ENCODE data around the gene NYAP1. TPM values are rescaled to one million over a fixed set of nuclear protein-coding genes. Genes with fewer than 3 reads are reported as not detected.

Gene NYAP1
- polyA plus RNA-seq, 1 donor (not counting 4 experiments of a cell fraction or from before 2014, with no cell fraction given): 0.16 TPM

GRCh38 chr7:100465702-100466311 lies 17.9 kb upstream of the NYAP1 start:
- no peak overlapping the region for H2AFZ ChIP-seq (ENCODE audit: control insufficient read depth, low read length)
- dilution Hi-C loops (cut with MboI; ENCODE audit: extremely low pct_ligation_motif_present, low sequenced_read_pairs): no loop called here
- no peak overlapping the region for H3K27ac ChIP-seq (ENCODE audit: control insufficient read depth, insufficient read depth, low read length)
- peaks cover 11 to 18% of the 10 kb centered on the region in 2 experiments for H3K36me3 ChIP-seq (ENCODE audit: control insufficient read depth in 2 of 2, extremely low read depth in 1 of 2, insufficient read depth in 2 of 2, low read length in 2 of 2)
- no peaks in the 10 kb centered on the region for H3K9me3 ChIP-seq (ENCODE audit: control insufficient read depth, low read depth, low read length)
- no peaks in the 10 kb centered on the region for H4K20me1 ChIP-seq (ENCODE audit: control insufficient read depth, extremely low read depth, insufficient read depth, low read length)
- H3K79me2 ChIP-seq (ENCODE audit: control insufficient read depth, insufficient read depth, low read length): no peaks in the 10 kb centered on the region
- no peaks in the 10 kb centered on the region for H3K9me1 ChIP-seq (ENCODE audit: control insufficient read depth, extremely low read depth, insufficient read depth, low read length)
- H3K4me3 ChIP-seq (ENCODE audit: control insufficient read depth in 2 of 3, extremely low read depth in 1 of 3, insufficient read depth in 2 of 3, low read depth in 1 of 3, low read length in 3 of 3): no peak overlapping the region
- no peaks in the 10 kb centered on the region for H3K27me3 ChIP-seq (ENCODE audit: control insufficient read depth, extremely low read depth, insufficient read depth, low read length)
- no peak overlapping the region for H3K9ac ChIP-seq (ENCODE audit: control insufficient read depth, extremely low read depth, insufficient read depth, low read length)
- FAIRE-seq (no peak), DNase-seq (ENCODE audit: low read depth, low spot score) (no peak)
- no peak overlapping the region for H3K4me2 ChIP-seq (ENCODE audit: control insufficient read depth, extremely low read depth, insufficient read depth, low read depth, low read length)
- H3K4me1 ChIP-seq (ENCODE audit: control insufficient read depth, extremely low read depth, insufficient read depth, low read length): no peaks in the 10 kb centered on the region
- TF ChIP-seq CTCF (optimal IDR thresholded peaks at IDR 0.05 in 1 of 3, IDR thresholded peaks at IDR 0.05 in 1 of 3, conservative IDR thresholded peaks at IDR 0.05 in 1 of 3; ENCODE audit: extremely low read depth in 1 of 3, insufficient read depth in 2 of 3, low read length in 3 of 3): peak; percentile 20 to 57 (median 43)
- TF ChIP-seq EZH2 (IDR thresholded peaks at IDR 0.05; ENCODE audit: low read length): no peak

DNA sequence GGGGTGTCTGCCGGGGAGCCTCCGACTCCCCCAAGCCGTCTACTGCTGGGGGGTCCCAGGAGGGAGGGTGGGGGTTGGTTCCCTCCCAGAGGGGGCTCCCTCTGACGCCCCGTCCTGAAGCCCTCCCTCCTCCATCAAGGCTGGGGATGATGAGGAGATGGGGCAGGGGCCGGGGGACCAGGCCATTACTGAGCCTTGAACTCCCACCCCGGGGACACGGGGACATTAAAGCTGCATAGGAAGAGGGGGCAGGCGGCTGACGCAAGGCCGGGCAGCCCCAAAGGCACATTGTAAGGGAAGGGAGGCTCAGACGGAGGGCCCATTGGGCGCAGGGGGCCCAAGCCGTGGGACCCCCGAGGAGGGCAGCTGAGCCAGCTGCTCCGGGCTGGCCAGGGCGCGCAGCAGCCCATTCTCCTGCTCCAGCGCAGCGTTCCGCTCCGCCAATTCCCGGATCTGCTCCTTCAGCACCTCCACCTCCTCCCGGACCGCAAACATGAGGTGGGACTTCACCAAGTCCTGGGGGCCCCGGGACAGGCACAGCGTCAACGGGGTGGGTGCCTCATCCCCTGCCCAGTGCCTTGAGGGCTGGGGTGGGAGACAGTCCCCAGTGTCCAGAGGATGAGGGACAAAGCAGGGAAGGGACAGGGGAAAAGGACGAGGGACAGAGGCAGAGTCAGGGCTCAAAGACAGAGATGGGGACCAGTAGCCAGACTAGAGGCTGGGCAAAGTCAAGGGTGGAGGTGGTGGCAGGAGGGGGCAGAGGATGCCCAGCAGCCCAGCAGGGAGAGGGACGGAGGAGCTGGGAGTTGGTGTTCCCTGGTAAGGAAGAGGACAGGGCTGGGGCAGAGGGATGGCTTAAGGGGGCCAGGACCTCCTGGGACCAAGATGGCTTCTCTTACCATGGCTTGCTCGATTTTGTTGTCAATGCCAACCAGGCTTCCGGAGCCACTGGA lies 16.8 kb upstream of the NYAP1 start:
- dilution Hi-C loops (cut with MboI; ENCODE audit: extremely low pct_ligation_motif_present, low sequenced_read_pairs): no loop called here
- Histone ChIP-seq H3K27ac (ENCODE audit: control insufficient read depth, insufficient read depth, low read length) (no peak overlapping the region), H4K20me1 (ENCODE audit: control insufficient read depth, extremely low read depth, insufficient read depth, low read length) (no peaks in the 10 kb centered on the region), H3K4me3 (ENCODE audit: control insufficient read depth in 2 of 3, extremely low read depth in 1 of 3, insufficient read depth in 2 of 3, low read depth in 1 of 3, low read length in 3 of 3) (no peak overlapping the region), H2AFZ (ENCODE audit: control insufficient read depth, low read length) (no peak overlapping the region), H3K9me3 (ENCODE audit: control insufficient read depth, low read depth, low read length) (no peaks in the 10 kb centered on the region), H3K4me2 (ENCODE audit: control insufficient read depth, extremely low read depth, insufficient read depth, low read depth, low read length) (no peak overlapping the region), H3K36me3 (ENCODE audit: control insufficient read depth in 2 of 2, extremely low read depth in 1 of 2, insufficient read depth in 2 of 2, low read length in 2 of 2) (peaks cover 11 to 17% of the 10 kb centered on the region in 2 experiments), H3K9me1 (ENCODE audit: control insufficient read depth, extremely low read depth, insufficient read depth, low read length) (no peaks in the 10 kb centered on the region), H3K79me2 (ENCODE audit: control insufficient read depth, insufficient read depth, low read length) (no peaks in the 10 kb centered on the region), H3K4me1 (ENCODE audit: control insufficient read depth, extremely low read depth, insufficient read depth, low read length) (no peaks in the 10 kb centered on the region), H3K9ac (ENCODE audit: control insufficient read depth, extremely low read depth, insufficient read depth, low read length) (no peak overlapping the region), H3K27me3 (ENCODE audit: control insufficient read depth, extremely low read depth, insufficient read depth, low read length) (no peaks in the 10 kb centered on the region)
- TF ChIP-seq CTCF (optimal IDR thresholded peaks at IDR 0.05 in 1 of 3, IDR thresholded peaks at IDR 0.05 in 1 of 3, conservative IDR thresholded peaks at IDR 0.05 in 1 of 3; ENCODE audit: extremely low read depth in 1 of 3, insufficient read depth in 2 of 3, low read length in 3 of 3): no peak
- no peak for TF ChIP-seq EZH2 (IDR thresholded peaks at IDR 0.05; ENCODE audit: low read length)
- FAIRE-seq (no peak), DNase-seq (ENCODE audit: low read depth, low spot score) (no peak)
